Measurements from ENCODE around the gene PRRC2B. TPM values are rescaled to one million over a fixed set of nuclear protein-coding genes. Genes with fewer than 3 reads are reported as not detected.
"Not testable (repeated sequence)": the region's sequence is repeated elsewhere in the genome, so short reads cannot be mapped to it uniquely, and the experiment has no call there.

Gene PRRC2B
- total RNA-seq, 1 experiment from 2014 or later: 106 TPM

DNA sequence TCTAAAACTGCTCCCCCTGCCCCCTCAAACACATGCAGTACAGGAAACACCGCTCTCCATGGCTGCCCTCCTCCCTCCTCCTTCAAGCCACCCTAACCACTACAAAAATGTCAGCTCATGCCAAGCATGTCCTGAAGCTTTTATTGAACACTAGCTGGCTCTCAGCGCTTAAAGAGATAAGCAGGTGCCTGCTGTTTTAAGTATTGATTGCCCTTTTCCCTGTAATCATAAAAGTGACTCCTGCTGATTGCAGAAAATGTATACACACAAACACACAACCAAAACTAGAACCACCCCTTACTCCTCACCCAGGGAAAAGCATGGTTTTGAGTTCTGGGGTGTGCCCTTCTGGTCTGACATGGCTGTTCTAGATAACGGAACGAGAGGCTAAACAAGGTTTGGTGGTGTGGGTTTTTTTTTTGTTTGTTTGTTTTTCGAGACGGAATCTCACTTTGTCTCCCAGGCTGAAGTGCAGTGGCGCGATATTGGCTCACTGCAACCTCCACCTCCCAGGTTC lies 140.9 kb downstream of the PRRC2B start:
- DNase-seq (ENCODE audit: low spot score): no peak

DNA sequence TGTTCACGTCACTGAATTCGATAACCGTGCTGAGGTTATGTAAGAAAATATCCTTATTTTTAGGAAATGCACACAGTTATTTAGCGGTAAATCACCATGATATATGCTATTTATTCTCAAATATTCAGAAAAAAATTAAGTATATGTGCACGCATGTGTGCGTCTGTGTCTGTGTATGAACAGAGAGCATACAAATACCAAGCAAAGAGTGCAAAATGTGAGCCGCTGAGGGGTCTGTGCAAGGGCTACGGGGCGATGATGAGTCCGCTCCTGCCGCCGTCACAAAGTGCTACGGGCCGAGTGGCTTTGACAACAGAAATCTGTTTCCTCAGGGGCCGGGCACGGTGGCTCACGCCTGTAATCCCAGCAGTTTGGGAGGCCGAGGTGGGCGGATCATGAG lies 144.1 kb downstream of the PRRC2B start:
- no peak for DNase-seq (ENCODE audit: low spot score)

DNA sequence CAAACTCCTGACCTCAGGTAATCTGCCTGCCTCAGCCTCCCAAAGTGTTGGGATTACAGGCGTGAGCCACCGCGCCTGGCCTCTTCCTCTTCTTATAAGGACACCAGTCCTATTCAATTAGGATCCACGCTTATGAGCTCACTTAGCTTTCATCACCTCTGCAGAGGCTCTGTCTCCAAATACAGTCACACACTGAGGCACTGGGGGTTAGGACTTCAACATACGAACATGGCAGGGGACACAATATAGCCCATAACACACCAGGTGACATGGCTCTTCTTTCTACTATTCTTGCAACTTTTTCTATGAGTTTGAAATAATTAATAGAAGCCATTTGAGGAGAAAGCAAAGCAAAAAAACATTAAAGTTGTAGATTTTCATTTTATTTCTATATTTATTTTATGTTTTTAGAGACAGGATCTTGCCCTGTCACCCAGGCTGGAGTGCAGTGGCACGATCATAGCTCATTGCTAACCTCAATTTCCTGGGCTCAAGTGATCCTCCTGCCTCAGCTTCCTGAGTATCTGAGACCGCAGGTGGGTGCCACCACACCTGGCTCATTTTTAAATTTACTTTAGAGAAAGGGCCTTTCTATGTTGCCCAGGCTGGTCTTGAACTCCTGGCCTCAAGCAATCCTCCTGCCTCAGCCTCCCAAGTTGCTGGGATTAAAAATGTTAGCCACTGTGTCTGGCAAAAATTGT lies 145.5 kb downstream of the PRRC2B start:
- DNase-seq (ENCODE audit: low spot score): no peak

DNA sequence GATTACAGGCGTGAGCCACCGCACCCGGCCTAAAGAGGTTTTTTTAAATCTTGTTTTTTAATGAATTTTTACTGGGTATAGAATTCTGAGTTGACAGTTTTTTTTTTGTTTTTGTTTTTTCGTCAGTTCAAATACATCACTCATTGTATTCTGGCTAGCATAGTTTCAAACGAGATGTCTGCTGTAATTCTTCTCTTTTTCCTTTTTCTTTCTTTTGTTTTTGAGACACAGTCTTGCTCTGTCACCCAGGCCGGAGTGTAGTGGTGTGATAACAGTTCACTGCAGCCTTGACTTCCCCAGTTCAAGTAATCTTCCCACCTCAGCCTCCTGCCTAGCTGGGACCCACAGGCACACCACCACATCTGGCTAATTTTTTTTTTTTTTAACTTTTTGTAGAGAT lies 149.3 kb downstream of the PRRC2B start:
- no peak for DNase-seq (ENCODE audit: low spot score)

DNA sequence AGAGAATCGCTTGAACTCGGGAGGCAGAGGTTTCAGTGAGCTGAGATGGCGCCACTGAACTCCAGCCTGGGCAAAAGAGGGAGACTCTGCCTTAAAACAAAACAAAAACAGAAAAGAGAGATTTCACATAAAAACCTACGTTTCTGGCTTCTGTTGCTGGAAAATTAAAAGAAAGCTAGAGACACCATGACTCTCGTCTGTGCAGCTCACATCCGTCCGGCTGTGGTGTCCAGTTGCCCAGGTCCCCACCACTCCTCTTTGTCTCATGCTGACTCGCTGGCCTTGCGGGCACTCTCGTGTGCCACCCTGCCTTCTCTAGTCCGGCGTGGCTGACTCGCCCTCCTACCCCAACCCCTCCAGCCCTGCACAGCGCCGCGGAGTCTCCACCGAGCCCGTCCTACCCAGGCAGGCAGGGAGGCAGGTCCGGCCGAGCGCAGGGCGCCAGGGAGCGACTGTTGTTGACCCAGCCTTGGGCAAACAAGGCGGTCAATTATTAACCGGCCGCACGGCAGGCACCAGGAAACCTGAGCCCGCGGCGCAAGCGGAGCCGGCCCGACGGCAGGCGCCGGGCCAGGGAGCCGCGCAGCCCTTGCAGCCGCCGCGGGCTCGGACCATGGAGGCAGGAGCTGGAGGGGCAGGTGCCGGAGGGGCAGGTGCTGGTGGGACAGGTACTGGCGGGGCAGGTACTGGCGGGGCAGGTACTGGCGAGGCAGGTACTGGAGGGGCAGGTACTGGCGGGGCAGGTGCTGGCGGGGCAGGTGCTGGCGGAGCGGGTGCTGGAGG lies 151.3 kb downstream of the PRRC2B start, which contains the start of gene PRRT1B:
Gene PRRT1B (plus strand): TSS at position 521 of the 783 bp plus-strand sequence. CDS start 93 bp downstream, at position 614.
- DNase-seq (ENCODE audit: low spot score): peak; percentile 97

DNA sequence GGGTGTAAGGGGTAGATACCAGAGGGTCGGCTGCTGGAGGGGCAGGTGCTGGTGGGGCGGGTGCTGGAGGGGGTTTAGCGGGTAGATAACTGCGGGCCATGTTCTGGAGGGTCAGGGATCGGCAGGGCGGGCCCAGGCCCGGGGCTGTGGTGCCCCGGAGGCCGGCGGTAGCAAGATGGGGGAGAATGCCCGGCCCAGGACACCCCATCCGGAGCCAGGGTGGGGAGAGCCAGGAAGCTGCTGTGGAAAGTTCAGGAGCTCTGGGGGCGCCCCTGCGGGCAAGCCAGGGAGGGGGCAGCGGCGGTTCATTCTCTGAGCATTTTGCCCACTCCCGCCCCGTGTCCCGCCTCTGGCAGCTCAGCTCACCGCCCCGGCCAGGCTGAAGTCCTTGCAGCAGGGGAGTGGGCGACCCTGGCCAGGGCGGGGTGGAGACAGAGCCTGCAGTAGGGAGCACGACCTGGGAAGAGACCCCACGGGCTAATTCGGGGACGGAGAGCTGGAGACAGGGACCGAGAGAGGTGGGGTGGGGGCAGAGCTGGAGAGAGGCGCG lies 152.0 kb downstream of the PRRC2B start:
- no peak for DNase-seq (ENCODE audit: low spot score)

DNA sequence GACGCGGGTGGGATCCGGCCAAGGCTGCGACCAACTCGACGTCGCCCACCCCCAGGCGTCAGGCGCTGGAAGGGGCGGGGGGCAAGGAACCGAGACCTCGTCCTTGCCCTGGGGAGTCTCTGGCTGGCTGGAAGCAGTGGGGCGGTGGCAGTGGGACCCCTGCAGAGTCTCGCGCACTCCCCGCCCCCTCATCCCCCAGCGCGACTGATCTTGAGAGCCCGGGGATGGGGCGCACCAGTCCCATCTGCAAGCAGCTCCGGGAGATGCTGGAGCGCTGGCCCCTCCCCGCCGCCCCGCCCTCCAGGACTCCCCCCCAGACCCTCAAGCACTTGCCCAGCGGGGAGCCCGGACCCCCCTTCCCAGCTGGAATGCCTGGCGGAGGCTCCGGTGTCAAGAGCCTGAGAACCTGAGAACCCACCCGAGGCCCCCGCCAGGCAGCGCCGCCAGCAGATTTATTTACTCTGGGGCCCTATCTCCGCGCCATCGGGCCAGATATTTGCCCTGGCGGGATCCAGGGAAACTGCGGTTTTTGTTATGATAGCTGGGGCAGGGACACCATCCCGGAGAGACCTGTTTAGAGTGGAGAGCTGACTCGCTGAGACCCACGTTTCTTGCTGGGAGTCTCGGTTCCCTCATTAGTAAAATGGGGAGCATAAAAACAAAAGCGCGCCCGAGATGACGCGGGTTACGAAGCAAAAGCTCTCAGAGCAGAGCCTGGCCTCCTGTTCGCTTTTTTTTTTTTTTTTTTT lies 152.6 kb downstream of the PRRC2B start:
- DNase-seq (ENCODE audit: low spot score): peak; percentile 71

DNA sequence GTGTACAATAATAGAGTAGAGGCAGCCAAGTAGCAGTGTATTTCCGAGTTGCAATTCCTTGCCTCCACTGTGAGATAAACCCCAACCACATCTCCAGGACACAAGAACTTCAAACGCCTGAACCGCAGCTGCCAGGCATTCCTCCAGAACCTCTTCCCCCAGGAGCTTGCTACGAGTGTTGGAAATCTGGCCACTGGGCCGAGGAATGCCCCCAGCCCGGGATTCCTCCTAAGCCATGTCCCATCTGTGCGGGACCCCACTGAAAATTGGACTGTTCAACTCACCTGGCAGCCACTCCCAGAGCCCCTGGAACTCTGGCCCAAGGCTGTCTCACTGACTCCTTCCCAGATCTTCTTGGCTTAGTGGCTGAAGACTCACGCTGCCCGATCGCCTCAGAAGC lies 155.3 kb downstream of the PRRC2B start:
- not testable (repeated sequence) for DNase-seq (ENCODE audit: low spot score)

Small RNA genes lying within 50 kb of the gene (small RNA-seq; reads per million reads assigned to genes)
- 1.4 reads per million, percentile 50 among the genes with 10 or more reads in this experiment for gene SNORD62A
- not detected for gene SNORD62B

Other genes with a start within 250 kb of the PRRC2B start
- gene FAM78A, start 117.6 kb upstream of the PRRC2B start, total RNA-seq (2014; rRNA removed; shearing (Covaris generic)): 0.57 and 1.2 TPM in 2 replicates
- gene PLPP7, start 104.4 kb upstream of the PRRC2B start, total RNA-seq (2014; rRNA removed; shearing (Covaris generic)): not detected in 2 replicates
- 22.1 and 26.2 TPM in 2 replicates for gene POMT1, start 108.8 kb downstream of the PRRC2B start, total RNA-seq (2014; rRNA removed; shearing (Covaris generic))
- gene UCK1, start 137.2 kb downstream of the PRRC2B start, total RNA-seq (2014; rRNA removed; shearing (Covaris generic)): 22.1 and 34.0 TPM in 2 replicates
- 0.10 and 0.23 TPM in 2 replicates for gene PRRT1B, start 151.4 kb downstream of the PRRC2B start, total RNA-seq (2014; rRNA removed; shearing (Covaris generic))